IPS-11a (cell line): Measurements from ENCODE around the gene CCDC150.

Experiments used
- H3K4me3 ChIP-seq: one replicate; pipeline ENCODE4 v1.5.1; 2013; ENCODE audit warnings: low read depth, low read length, control low read depth

CCDC150 gene

GRCh38 chr2:196758474-196759377 lies 119.2 kb downstream of the CCDC150 start:
- no peak overlapping the region for H3K4me3 ChIP-seq

- H3K4me3 ChIP-seq: no peak overlapping the region
Measured at GRCh38 chr2:196759378-196759706, 119.8 kb downstream of the CCDC150 start.

- H3K4me3 ChIP-seq: no peak overlapping the region
Measured at GRCh38 chr2:196767101-196767500, 127.6 kb downstream of the CCDC150 start.
